ENCODE measurements around the gene RPS27L.
A peak's percentile ranks its signal among the peaks of the same experiment; 100 is the strongest.

Gene RPS27L

GRCh38 chr15:63187589-63188226 lies 30.4 kb upstream of the RPS27L start:
- FAIRE-seq: no peak

- no peak for FAIRE-seq
Observed at GRCh38 chr15:63186065-63186464, 28.8 kb upstream of the RPS27L start.

GRCh38 chr15:63185206-63185605 lies 27.9 kb upstream of the RPS27L start:
- no peak for FAIRE-seq

- no peak for FAIRE-seq
Observed at GRCh38 chr15:63181648-63182047, 24.4 kb upstream of the RPS27L start.

GRCh38 chr15:63180746-63181145 lies 23.5 kb upstream of the RPS27L start:
- no peak for FAIRE-seq

- no peak for FAIRE-seq
Observed at GRCh38 chr15:63178034-63178433, 20.8 kb upstream of the RPS27L start.

- FAIRE-seq: no peak
Observed at GRCh38 chr15:63176302-63176701, 19.0 kb upstream of the RPS27L start.

- FAIRE-seq: no peak
Observed at GRCh38 chr15:63172851-63173451, 15.7 kb upstream of the RPS27L start.

GRCh38 chr15:63172376-63172775 lies 15.1 kb upstream of the RPS27L start:
- FAIRE-seq: no peak

- FAIRE-seq: no peak
Observed at GRCh38 chr15:63169788-63170187, 12.5 kb upstream of the RPS27L start.

- FAIRE-seq: no peak
Observed at GRCh38 chr15:63166219-63166618, 8.9 kb upstream of the RPS27L start.

- no peak for FAIRE-seq
Observed at GRCh38 chr15:63165166-63165859, 8.0 kb upstream of the RPS27L start.

- FAIRE-seq: no peak
Observed at GRCh38 chr15:63163217-63163616, 5.9 kb upstream of the RPS27L start.

- FAIRE-seq: no peak
Observed at GRCh38 chr15:63160638-63161037, 3.4 kb upstream of the RPS27L start.

GRCh38 chr15:63157891-63158431 lies 684 bp upstream of the RPS27L start:
- FAIRE-seq: no peak

- no peak for FAIRE-seq
Observed at GRCh38 chr15:63156755-63157117, 541 bp downstream of the RPS27L start.

GRCh38 chr15:63156086-63156710 lies 1.1 kb downstream of the RPS27L start:
- peak; percentile 38 for FAIRE-seq

GRCh38 chr15:63155486-63155885 lies 1.8 kb downstream of the RPS27L start:
- FAIRE-seq: peak; percentile 51

- FAIRE-seq: no peak
Observed at GRCh38 chr15:63151665-63152064, 5.6 kb downstream of the RPS27L start.

GRCh38 chr15:63146684-63147083 lies 10.6 kb downstream of the RPS27L start:
- FAIRE-seq: no peak

- no peak for FAIRE-seq
Observed at GRCh38 chr15:63145426-63145825, 11.9 kb downstream of the RPS27L start.

- FAIRE-seq: no peak
Observed at GRCh38 chr15:63140936-63141335, 16.3 kb downstream of the RPS27L start.

GRCh38 chr15:63136742-63137141 lies 20.5 kb downstream of the RPS27L start:
- peak; percentile 41 for FAIRE-seq

- no peak for FAIRE-seq
Observed at GRCh38 chr15:63135804-63136203, 21.5 kb downstream of the RPS27L start.
